HG02798 (cell line): ENCODE results near the gene GPR107.
"Not testable (repeated sequence)": the region's sequence is repeated elsewhere in the genome, so short reads cannot be mapped to it uniquely, and the experiment has no call there.

Experiments used
- ATAC-seq: cut with Tn5 transposase; IDR thresholded peaks from one replicate; pipeline ENCODE4 v1.9.1; 2021; ENCODE audit warnings: mild to moderate bottlenecking; ENCODE audit not compliant: unreplicated experiment, poor library complexity

The GPR107 gene

DNA sequence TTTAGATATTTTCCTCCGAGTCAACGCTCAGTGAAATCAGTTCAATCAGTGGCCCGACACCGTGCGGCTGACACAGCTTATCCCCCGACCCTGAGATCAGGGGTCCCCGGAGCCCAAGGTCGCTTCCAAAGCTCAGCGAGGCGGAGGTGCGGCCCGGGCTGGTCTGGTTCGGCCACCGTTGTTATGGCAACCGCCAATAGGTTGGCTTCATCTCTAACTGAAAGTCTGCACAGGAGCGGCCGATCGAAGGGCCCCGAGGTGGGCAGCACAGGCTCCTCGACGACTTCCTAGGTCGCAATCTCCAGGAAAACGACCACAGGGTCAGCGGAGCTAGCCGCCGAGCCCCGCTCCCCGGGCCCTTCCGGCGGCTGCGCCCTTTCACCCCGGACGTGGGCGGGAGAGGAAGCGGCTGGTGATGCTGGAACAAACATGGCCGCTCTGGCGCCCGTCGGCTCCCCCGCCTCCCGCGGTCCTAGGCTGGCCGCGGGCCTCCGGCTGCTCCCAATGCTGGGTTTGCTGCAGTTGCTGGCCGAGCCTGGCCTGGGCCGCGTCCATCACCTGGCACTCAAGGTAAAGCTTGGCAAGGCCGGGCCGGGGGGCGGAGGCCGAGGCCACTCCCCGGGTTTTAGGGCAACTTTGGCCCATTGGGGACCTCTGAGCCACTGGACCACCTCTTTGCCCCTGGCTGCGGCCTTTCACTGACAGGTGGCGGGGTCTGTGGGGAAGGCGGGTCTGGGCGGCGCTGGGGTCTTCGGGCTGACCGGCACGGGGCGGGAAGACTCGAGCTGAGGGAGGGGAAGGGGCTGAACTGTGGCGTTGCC is at the start of gene GPR107:
TSS of gene GPR107 (plus strand) at position 403 of the 821 bp plus-strand sequence. CDS start at position 430, 27 bp downstream.
- peak; percentile 83 for ATAC-seq

DNA sequence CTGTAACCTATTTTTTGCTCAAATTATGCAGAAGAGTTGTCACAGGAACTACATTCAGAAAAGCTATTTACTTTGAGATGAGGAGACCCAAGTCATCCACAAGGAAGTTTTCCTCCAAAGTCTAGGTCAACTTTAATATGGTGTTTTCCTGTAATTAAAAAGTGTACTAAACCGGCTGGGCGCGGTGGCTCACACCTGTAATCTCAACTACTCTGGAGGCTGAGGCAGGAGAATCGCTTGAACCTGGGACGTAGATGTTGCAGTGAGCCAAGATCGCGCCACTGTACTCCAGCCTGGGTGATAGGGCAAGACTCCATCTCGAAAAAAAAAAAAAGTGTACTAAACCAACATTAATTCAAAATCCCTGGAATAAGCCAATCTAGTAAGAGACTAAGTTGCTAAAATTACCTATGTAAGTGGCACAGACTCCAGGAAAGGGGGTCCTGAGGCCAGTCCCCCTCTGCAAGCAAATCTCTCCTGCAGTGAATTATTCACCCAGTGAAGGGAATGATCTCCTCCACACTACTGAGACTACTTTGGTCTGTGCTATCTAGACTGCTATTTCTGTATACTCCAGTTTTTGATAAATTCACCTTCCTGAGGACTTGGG is 49.7 kb upstream of the GPR107 start:
- no peak for ATAC-seq

DNA sequence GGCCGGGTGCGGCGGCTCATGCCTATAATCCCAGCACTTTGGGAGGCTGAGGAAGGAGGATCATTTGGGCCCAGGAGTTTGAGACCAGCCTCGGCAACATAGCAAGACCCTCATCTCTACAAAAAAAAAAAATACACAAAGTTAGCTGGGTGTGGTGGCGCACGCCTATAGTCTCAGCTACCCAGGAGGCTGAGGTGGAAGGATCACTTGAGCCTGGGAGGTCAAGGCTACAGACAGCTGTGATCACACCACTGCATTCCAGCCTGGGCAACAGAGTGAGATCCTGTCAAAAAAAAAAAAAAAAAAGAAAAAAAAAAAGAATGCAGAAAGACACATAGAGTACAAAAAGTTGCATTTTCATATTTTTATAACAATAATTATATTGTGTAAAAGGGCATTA is 46.8 kb upstream of the GPR107 start:
- not testable (repeated sequence) for ATAC-seq

DNA sequence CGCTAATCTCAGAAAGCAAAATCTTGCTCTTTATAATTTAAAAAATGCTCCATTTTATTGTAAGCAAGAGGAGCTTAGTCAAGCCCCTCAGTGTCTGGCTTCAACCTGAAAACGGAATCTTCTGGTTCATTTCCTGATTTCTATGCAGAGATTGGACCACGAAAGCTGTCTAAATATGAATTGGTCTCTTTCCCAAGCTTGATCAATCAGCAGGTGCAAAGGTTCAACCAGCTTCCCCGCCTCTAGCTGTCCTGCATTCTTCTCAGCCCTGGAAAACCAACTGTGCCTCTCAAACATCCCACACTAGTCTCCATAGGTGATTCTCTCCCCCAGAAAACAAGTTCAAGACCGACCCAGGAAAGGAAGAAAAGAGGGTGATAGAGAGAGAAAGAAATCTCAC is 45.2 kb upstream of the GPR107 start:
- no peak for ATAC-seq

DNA sequence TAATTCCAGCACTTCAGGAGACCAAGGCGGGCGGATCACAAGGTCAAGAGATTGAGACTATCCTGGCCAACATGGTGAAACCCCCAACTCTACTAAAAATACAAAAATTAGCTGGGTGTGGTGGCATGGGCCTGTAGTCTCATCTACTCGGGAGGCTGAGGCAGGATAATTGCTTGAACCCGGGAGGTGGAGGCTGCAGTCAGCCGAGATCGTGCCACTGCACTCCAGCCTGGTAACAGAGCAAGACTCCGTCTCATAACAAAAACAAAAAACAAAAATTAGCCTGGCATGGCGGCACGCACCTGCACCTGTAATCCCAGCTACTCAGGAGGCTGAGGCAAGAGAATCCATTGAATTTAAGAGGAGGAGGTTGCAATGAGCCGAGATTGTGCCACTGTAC is 44.2 kb upstream of the GPR107 start:
- not testable (repeated sequence) for ATAC-seq

DNA sequence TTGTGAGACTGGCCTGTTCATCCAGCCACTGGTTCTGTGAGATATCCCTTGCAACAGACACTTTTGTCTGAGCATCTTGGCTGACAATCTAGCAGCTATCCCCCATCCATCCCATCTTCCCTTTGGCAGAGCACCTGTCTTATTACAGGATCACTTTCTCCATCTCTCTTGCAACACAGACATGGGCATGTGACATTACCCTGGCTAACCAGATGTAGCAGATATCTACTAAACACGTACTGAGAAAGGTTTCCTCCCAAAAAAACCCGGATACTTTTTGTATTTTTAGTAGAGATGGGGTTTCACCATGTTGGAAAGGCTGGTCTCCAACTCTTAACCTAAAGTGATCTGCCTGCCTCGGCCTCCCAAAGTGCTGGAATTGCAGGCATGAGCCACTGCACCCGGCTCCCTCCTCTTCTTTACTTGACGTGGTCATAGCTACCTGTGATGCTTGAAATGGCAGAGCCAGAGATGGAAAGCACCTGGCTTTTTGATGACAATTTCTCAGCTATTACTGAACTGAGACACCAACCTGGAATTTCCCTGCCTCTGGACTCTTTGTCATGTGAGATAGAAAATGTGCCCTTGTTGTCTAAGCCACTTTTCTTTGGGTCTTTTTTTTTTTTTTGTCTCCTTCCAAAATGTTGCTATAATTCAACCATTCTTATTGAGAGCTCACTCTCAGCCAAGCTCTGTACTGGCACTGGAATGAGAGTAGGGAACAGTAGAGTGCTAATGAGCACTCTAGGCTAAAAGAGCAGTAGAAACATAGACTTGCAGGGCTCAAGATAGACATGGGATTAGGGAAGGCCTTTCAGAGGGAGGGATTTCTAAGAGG is 43.3 kb upstream of the GPR107 start:
- peak; percentile 40 for ATAC-seq

DNA sequence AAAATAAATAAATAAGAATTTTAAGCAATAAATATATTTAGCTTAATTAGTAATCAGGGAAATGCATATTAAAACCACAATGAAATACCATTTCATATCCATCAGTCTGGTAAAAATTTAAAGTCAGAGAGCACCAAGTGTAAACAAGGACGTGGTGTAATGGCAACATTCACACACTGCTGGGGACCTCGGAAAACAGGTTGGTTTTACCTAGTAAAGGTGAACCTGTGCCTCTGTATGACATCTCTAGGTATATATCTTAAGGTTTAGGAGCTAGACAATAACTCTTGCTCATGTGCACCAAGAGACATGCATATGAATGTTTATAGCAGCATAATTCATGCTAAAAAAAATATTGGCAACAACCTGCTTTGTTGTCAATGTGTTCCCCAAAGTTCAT is 40.4 kb upstream of the GPR107 start:
- ATAC-seq = no peak

DNA sequence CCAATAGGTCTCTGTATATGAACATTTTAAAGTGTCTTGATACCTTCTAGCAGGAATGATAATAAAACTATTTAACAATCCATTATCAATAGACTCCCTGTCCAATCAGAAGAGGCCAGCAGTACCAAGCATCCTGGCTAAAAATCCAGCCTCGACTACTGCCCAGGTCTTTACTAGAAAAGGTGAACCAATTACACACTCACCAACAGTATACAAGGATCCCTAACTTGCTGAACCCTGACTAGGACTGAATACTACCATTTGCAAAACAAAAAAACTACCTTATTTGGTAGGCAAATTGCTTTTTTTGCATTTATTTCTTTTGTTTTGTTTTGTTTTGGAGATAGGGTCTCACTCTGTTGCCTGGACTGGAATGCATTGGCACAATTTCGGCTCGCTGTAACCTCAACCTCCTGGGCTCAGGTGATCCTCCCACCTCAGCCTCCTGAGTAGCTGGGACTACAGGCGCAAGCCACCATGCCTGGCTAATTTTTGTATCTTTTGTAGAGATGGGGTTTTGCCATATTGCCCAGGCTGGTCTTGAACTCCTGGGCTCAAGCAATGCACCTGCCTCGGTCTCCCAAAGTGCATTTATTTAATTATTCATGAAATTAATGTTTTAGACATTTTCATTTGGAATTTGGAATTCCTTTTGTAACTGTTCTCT is 38.2 kb upstream of the GPR107 start:
- ATAC-seq = no peak

DNA sequence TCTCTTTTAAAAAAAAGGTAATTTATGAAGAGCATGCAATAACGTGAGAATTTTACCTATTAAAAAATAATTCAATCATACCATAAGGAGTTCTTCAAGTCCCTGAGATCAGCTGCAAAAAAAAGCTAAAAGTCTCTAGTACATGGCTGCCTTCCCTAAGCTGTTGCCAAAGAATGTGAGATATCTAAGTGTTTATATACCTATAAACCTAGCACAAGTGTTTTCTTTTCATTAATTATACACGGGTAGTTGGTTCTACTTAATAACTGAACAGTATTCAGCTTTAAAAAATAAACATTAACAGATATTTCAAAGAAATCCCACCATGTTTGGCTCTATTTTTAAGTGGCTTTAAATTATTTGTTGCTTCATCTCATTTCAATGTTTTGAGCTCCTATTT is 36.6 kb upstream of the GPR107 start:
- ATAC-seq = no peak

DNA sequence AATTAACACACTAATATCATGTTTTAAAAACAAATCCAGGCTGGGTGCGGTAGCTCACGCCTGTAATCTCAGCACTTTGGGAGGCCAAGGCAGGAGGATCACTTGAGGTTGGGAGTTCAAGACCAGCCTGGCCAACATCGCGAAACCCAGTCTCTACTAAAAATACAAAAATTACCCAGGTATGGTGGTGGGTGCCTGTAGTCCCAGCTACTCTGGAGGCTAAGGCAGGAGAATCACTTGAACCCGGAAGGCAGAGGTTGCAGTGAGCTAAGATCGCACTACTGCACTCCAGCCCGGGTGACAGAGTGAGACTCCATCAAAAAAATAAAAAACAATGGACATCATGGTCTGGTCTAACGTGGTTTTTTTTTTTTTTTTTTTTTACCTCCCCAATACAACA is 36.2 kb upstream of the GPR107 start:
- not testable (repeated sequence) for ATAC-seq

DNA sequence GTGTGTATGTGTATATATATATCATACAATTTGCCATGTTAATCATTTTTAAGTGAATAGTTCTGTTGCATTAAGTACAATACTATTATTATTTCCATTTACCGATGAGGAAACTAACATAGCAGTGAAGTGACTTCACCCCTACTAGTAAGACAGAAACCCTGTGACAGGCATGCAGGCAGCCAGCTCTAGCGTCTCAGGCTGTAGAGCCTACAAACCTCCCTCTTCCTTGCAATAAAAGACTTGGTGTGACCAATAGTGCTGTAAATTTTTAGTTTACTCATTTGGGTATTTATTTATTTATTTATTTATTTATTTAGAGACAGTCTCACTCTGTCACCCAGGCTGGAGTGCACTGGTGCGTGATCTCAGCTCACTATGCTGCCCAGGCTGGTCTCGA is 35.4 kb upstream of the GPR107 start:
- ATAC-seq = no peak

DNA sequence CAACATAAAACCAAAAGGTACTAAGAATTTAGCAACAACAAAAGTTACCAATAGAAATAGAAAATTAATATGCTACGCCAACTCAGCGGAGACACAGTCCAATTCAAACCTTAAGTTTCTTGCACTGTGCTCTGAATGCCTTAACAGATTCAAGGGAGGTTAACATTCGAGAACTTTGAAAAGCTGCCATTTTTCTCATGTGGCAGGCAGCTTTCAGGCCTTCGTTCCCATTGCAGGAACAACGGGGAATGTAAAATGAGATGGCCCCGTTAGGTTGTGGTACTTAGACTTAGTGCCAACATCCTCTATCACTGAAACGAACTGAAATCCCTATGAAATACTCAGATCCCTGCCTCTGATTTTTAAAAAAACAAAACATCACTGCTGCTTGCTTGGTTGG is 33.1 kb upstream of the GPR107 start:
- ATAC-seq = no peak

DNA sequence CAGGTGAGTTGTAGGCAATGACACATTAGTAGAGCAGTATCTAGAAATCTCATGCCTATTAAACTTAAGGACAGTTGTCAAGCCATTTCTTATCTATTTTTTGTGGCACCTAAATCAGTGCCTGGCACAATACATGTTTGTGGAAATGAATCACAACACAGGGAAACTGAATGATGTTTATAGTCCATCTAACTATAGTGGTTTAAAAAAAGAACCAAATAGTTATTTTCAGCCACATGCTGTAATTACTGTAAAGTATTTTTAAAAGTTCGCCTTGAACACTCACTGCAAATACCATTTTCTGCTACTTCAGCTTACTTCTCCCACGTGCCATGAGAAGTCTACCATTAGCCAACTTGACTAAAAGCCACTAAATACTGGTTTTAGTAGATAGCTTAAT is 32.6 kb upstream of the GPR107 start:
- no peak for ATAC-seq

DNA sequence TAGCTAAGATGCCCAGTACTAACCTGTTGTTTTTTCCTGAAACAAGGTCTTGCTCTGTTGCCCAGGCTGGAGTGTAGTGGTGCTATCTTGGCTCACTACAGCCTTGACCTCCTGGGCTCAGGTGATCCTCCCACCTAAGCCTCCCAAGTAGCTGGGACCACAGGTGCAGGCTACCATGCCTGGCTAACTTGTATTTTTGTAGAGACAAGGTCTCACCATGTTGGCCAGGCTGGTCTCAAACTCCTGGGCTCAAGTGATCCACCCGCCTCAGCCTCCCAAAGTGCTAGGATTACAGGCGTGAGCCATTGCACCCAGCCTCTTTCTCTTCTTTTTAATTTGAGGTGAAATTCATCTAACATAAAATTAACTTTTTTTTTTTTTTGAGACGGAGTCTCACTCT is 31.9 kb upstream of the GPR107 start:
- ATAC-seq = not testable (repeated sequence)

DNA sequence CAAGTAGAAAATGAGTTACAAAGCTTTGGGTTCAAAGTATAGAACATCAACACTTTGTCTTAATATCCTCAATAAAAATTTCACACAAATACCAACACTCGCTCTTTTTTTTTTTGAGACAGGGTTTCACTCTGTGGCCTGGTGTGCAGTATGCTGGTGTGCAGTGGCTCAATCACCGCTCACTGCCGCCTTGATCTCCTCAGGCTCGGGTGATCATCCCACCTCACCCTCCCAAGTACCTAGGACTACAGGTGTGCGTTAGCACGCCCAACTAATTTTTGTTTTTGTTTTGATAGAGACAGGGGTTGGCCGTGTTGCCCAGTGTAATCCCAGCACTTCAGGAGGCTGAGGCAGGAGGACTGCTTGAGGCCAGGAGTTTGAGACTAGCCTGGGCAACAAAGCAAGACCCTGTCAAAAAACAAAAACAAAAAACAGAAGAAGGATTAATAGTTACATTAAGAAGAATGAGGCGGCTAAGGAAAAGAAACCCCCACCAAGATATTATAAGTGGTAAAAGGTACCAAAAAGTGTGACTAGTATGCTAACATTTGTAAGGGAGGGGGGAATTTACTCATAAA is 31.1 kb upstream of the GPR107 start:
- no peak for ATAC-seq

DNA sequence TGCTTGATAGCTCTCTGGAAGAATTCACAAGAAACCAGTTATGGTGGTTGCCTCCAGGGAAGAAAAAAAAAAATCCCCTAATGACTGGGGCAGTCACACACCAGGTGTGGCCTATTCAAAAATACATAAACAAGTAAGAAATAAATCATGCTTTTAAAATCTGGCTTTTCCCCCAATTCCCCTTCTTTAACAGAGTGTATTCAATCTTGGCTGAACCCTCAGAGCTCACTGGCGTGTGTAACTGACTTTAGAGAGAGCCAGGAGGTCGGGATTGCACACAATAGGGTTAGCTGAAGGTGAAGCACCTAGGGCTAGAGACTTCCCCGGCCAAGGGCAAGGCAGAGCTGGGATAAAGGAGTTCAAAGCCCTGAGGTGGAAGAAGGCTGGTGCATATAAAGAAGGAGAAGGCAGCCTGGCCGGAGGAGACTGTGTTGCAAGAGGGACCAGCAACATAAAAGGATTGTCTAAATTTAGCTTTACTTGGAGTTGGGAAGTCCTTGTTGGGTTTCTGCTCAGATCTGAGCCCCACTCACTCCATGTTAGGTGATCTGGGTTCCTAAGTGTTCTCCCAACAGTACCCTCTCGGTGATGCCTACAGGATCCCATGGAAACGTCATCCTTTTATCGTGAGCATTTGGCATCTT is 30.4 kb upstream of the GPR107 start:
- peak; percentile 42 for ATAC-seq

DNA sequence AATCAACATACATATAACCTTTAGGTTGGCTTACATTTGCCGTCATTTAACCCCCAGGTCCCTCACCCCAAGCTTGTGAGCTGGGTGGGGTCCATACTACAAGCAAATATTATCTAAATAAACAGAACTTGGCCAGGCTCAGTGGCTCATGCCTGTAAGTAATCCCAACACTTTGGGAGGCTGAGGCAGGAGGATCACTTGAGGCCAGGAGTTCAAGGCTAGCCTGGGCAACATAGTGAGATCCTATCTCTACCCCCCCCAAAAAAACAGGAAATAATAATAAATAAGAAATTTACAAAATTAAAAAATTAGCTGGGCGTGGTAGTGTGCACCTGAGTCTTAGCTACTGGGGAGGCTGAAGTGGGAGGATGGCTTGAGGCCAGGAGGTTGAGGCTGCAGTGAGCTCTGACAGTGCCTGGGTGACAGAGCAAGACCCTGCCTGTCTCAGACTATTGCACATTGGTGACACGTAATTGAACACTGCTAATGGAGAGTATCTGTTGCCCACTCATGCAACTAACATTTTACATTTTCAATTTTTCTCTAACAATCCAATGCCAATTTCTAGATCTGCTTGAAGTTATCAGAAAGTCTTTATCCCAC is 29.6 kb upstream of the GPR107 start:
- no peak for ATAC-seq

DNA sequence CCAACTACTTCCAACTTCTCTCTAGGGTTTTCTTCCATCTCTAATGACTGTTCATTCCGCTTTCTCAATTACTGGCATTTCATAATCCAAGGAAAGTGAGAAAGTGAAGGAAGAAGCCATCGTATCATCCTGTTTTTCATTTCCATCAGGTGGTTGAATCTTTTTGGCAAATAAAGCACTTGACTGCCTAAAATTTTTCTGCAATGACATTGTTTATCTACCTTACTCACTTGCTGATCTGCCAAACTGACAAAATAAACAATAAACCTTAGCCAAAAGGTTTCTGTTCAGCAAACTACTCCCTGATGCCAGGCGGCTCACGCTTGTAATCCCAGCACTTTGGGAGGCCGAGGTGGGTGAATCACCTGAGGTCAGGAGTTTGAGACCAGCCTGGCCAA is 29.1 kb upstream of the GPR107 start:
- ATAC-seq = no peak

DNA sequence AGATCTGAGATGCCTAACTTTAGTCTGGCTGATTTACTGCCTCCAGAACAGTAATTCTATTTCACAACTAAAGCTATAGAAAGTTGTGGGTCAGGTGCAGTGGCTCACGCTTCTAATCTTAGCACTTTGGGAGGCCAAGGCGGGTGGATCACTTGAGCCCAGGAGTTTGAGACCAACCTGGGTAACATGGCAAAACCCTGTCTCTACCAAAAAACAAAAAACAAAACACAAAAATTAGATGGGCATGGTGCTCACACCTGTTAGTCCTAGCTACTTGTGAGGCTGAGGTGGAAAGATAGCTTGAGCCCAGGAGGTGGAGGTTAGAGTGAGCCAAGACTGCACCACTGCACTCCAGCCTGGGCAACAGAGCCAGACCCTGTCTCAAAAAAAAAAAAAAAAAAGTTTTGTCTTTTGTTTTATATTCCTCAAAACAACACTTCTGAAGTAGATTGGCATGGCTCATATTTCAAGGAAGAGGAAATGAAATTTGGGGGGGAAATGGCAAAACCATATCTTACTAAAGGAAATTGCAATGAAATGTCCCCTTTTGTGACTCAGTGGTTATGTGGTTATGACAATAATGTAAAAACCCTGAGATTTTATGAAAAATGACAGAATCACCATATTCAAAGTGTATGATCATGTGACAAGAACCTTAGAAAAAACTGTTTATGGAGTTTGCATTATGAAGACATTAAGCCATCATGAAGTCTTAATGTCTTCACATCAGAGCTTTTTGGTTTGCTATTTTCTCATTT is 26.9 kb upstream of the GPR107 start:
- ATAC-seq = no peak
